ENCODE measurements around the gene IGSF11. TPM values are rescaled to one million over a fixed set of nuclear protein-coding genes. Genes with fewer than 3 reads are reported as not detected.
A peak's percentile ranks its signal among the peaks of the same experiment; 100 is the strongest.
"Not testable (repeated sequence)": the region's sequence is repeated elsewhere in the genome, so short reads cannot be mapped to it uniquely, and the experiment has no call there.

The IGSF11 gene
- 1.3 and 2.2 TPM in 2 replicates for total RNA-seq
- long read RNA-seq, partial matches to known transcripts, result 0 of 1 reads
- long read RNA-seq, other reads (novel, unspliced or antisense), result 0 of 1 reads

GRCh38 chr3:119034256-119035013 lies at the start of gene IGSF11:
Gene IGSF11, minus strand, starts transcription at chr3:119034846. Its CDS starts 264 bp downstream, at chr3:119034582.
- peak; percentile 66 for TF ChIP-seq CTCF (conservative IDR thresholded peaks at IDR 0.05)
- H3K27me3 Mint-ChIP-seq (ENCODE audit: low read depth), result peaks cover 50% of the 10 kb centered on the region
- no peaks in the 10 kb centered on the region for H3K36me3 Mint-ChIP-seq (ENCODE audit: low read depth)
- H3K4me1 Mint-ChIP-seq, result peaks cover 18% of the 10 kb centered on the region
- no peak within 1 kb of the TSS for H3K27ac Mint-ChIP-seq (ENCODE audit: unreplicated experiment)
- H3K4me3 Mint-ChIP-seq, result peak within 1 kb of the TSS; percentile 90
- peak; percentile 75 for DNase-seq (ENCODE audit: low read depth, low spot score)
- H3K9me3 Mint-ChIP-seq, result no peaks in the 10 kb centered on the region

GRCh38 chr3:119080364-119080763 lies 45.7 kb upstream of the IGSF11 start:
- H3K9me3 Mint-ChIP-seq, result peaks cover 8% of the 10 kb centered on the region
- H3K4me3 Mint-ChIP-seq, result no peak overlapping the region
- H3K27me3 Mint-ChIP-seq (ENCODE audit: low read depth), result no peaks in the 10 kb centered on the region
- no peaks in the 10 kb centered on the region for H3K36me3 Mint-ChIP-seq (ENCODE audit: low read depth)
- no peak for DNase-seq (ENCODE audit: low read depth, low spot score)
- H3K4me1 Mint-ChIP-seq, result no peaks in the 10 kb centered on the region
- no peak for TF ChIP-seq CTCF (conservative IDR thresholded peaks at IDR 0.05)
- no peak overlapping the region for H3K27ac Mint-ChIP-seq (ENCODE audit: unreplicated experiment)

GRCh38 chr3:119073258-119074001 lies 38.8 kb upstream of the IGSF11 start:
- H3K36me3 Mint-ChIP-seq (ENCODE audit: low read depth), result peaks cover 7% of the 10 kb centered on the region
- no peak for TF ChIP-seq CTCF (conservative IDR thresholded peaks at IDR 0.05)
- no peaks in the 10 kb centered on the region for H3K27me3 Mint-ChIP-seq (ENCODE audit: low read depth)
- DNase-seq (ENCODE audit: low read depth, low spot score), result no peak
- no peak overlapping the region for H3K27ac Mint-ChIP-seq (ENCODE audit: unreplicated experiment)
- no peak overlapping the region for H3K4me3 Mint-ChIP-seq
- H3K4me1 Mint-ChIP-seq, result no peaks in the 10 kb centered on the region
- H3K9me3 Mint-ChIP-seq, result peaks cover 23% of the 10 kb centered on the region

GRCh38 chr3:119072451-119072850 lies 37.8 kb upstream of the IGSF11 start:
- H3K27me3 Mint-ChIP-seq (ENCODE audit: low read depth); DNase-seq (ENCODE audit: low read depth, low spot score); H3K36me3 Mint-ChIP-seq (ENCODE audit: low read depth); H3K4me3 Mint-ChIP-seq; H3K4me1 Mint-ChIP-seq; H3K27ac Mint-ChIP-seq (ENCODE audit: unreplicated experiment): not testable (repeated sequence)
- peaks cover 19% of the 10 kb centered on the region for H3K9me3 Mint-ChIP-seq

- H3K4me1 Mint-ChIP-seq, result no peaks in the 10 kb centered on the region
- H3K27ac Mint-ChIP-seq (ENCODE audit: unreplicated experiment), result no peak overlapping the region
- peaks cover 12% of the 10 kb centered on the region for H3K9me3 Mint-ChIP-seq
- no peaks in the 10 kb centered on the region for H3K27me3 Mint-ChIP-seq (ENCODE audit: low read depth)
- TF ChIP-seq CTCF (conservative IDR thresholded peaks at IDR 0.05), result no peak
- H3K4me3 Mint-ChIP-seq, result no peak overlapping the region
- DNase-seq (ENCODE audit: low read depth, low spot score), result no peak
- H3K36me3 Mint-ChIP-seq (ENCODE audit: low read depth), result peaks cover 3% of the 10 kb centered on the region
These were observed 35.1 kb upstream of the IGSF11 start for GRCh38 chr3:119069725-119070124.

GRCh38 chr3:119063471-119063870 lies 28.8 kb upstream of the IGSF11 start:
- Mint-ChIP-seq H3K27me3 (ENCODE audit: low read depth) (no peaks in the 10 kb centered on the region), H3K4me1 (no peaks in the 10 kb centered on the region), H3K27ac (ENCODE audit: unreplicated experiment) (no peak overlapping the region), H3K9me3 (no peaks in the 10 kb centered on the region), H3K36me3 (ENCODE audit: low read depth) (no peaks in the 10 kb centered on the region), H3K4me3 (no peak overlapping the region)
- no peak for DNase-seq (ENCODE audit: low read depth, low spot score)
- TF ChIP-seq CTCF (conservative IDR thresholded peaks at IDR 0.05), result no peak

All from neural crest cell (in vitro differentiated cells).